Mucosa of rectum (tissue), 2 donors: ENCODE measurements around the gene DHRSX.
"Not testable (repeated sequence)": the region's sequence is repeated elsewhere in the genome, so short reads cannot be mapped to it uniquely, and the experiment has no call there.

Experiments used
- H3K27ac ChIP-seq, 2 donors: one replicate each; pipeline ENCODE4 v1.7.0; 2013; ENCODE audit warnings: inconsistent platforms in 2 of 2, low read depth in 2 of 2, low read length in 2 of 2
- H3K27me3 ChIP-seq, 2 donors: one replicate each; pipeline ENCODE4 v1.7.0; 2013; ENCODE audit warnings: low read length in 2 of 2; ENCODE audit not compliant: control insufficient read depth in 2 of 2, insufficient read depth in 2 of 2
- H3K36me3 ChIP-seq, 2 donors: one replicate each; pipeline ENCODE4 v1.7.0; 2013; ENCODE audit warnings: low read length in 2 of 2; ENCODE audit not compliant: control insufficient read depth in 2 of 2, insufficient read depth in 2 of 2
- H3K4me1 ChIP-seq, 2 donors: one replicate each; pipeline ENCODE4 v1.7.0; 2013; ENCODE audit warnings: low read length in 2 of 2, mild to moderate bottlenecking in 1 of 2; ENCODE audit not compliant: control insufficient read depth in 2 of 2, insufficient read depth in 2 of 2
- H3K4me3 ChIP-seq, 2 donors: one replicate each; pipeline ENCODE4 v1.7.0; 2013; ENCODE audit warnings: low read length in 2 of 2
- H3K9ac ChIP-seq, 2 donors: one replicate each; pipeline ENCODE4 v1.7.0; 2013; ENCODE audit warnings: low read length in 2 of 2, low read depth in 1 of 2, mild to moderate bottlenecking in 1 of 2
- H3K9me3 ChIP-seq, 2 donors: one replicate each; pipeline ENCODE4 v1.7.0; 2013; ENCODE audit warnings: low read length in 2 of 2; ENCODE audit not compliant: control insufficient read depth in 2 of 2
- donor health status: healthy.
- donor health status: Normal muscosa, but diverticular disease.

Gene DHRSX

DNA sequence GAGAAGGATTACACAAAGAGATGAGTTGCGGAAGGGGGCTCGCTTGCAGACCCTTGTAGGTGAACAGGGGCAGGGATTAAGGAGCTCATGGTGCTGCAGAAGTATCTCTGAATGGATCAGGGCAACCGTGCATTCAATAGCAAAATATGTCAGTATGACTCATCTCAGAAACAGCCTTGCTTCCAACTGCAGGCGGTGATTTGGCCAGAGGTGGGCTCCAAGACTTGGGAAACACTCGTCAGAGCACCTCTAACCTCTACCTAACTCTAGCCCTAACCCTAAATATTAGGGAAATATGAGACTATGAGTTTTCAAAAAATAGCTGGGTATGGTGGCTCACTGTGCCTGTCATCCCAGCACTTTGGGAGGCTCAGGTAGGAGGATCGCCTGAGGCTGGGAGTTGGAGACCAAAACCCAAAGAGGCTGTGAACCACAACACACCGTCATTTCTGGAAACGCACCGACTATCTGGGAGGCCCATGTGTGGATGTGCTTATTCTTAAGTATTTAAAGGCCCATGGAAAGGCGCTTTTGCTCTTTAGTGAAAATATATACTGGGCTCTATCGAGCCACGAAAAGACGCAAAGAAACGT lies 102.6 kb downstream of the DHRSX start:
- Histone ChIP-seq H3K4me3 (no peak overlapping the region), H3K36me3 (peaks cover 0 to 5% of the 10 kb centered on the region in 2 donors), H3K9me3 (no peaks in the 10 kb centered on the region), H3K9ac (no peak overlapping the region), H3K4me1 (no peaks in the 10 kb centered on the region), H3K27ac (no peak overlapping the region), H3K27me3 (no peaks in the 10 kb centered on the region)

DNA sequence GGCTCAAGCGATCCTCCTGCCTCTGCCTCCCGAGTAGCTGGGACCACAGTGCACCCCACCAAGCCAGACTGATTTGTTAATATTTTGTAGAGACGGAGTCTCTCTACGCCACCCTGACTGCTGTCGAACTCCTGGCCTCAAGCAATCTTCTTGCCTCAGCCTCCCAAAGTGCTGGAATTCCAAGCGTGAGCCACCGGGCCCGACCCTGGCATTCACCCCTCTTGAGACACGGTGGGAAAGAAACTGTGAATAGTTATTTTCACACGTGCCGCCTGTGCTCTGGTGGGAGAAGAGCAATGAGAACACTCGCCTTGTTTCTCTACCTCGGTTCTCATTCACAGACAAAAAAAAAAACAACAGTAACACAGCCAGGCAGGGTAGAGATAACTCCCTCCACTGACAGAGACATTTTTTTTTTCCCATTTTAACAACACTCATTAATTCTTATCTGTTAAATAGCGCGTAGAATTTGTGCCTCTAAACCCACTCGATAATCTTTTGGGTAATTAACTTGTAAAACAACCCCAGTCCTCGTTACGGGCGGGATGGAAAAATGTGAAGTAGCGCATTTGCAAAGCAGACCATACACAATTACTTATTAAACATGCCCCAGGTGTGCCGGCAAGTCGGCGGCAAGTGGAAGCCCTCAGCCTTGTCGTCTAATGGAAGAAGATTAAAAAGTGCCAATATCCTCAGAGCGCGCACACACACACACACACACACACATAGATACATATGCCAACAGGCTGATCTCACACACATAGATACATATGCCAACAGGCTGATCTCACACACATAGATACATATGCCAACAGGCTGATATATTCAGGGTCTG lies 103.3 kb downstream of the DHRSX start:
- no peaks in the 10 kb centered on the region for H3K9me3 ChIP-seq
- no peak overlapping the region for H3K9ac ChIP-seq
- peaks cover 0 to 4% of the 10 kb centered on the region in 2 donors for H3K36me3 ChIP-seq
- H3K4me1 ChIP-seq = no peaks in the 10 kb centered on the region
- H3K27me3 ChIP-seq = no peaks in the 10 kb centered on the region
- H3K4me3 ChIP-seq = no peak overlapping the region
- no peak overlapping the region for H3K27ac ChIP-seq

DNA sequence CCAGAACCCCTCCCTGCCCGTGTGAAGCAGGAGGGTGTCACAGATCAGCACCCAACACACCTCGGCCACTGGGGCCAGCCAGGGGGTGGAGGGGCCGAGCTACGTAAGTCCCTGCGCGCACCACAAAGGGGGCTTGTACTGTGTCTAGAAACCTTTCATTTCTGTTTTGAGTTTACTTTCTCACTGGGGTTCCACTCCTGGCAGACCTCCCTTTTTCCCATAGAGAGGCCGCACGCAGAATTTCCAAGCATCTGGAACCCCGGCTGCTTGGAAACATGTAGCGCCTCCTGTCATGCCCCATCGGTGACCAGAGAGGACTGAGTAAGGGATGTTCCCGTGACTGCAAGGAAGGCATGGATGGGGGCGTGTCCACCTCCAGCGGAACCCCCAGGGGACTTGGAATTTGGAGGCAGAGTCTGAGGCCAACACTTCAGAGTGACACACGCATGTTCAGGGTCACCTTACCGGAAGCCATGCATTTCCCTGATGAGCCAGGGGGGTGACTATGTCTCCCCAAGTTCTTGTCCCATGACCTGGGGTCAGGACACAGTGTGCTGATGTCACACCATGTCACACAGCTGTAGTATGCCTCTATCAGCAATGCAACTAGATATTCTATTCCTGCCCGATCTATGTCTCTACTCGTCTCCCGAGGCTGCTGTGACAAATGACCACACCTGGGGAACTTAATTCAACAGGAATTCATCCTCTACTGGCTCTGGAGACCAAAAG lies 105.3 kb downstream of the DHRSX start:
- H3K36me3 ChIP-seq = peaks cover 12 to 15% of the 10 kb centered on the region in 2 donors
- H3K27ac ChIP-seq = no peak overlapping the region
- no peak overlapping the region for H3K4me3 ChIP-seq
- no peaks in the 10 kb centered on the region for H3K27me3 ChIP-seq
- no peaks in the 10 kb centered on the region for H3K4me1 ChIP-seq
- H3K9ac ChIP-seq = no peak overlapping the region
- peaks cover 0 to 5% of the 10 kb centered on the region in 2 donors for H3K9me3 ChIP-seq

DNA sequence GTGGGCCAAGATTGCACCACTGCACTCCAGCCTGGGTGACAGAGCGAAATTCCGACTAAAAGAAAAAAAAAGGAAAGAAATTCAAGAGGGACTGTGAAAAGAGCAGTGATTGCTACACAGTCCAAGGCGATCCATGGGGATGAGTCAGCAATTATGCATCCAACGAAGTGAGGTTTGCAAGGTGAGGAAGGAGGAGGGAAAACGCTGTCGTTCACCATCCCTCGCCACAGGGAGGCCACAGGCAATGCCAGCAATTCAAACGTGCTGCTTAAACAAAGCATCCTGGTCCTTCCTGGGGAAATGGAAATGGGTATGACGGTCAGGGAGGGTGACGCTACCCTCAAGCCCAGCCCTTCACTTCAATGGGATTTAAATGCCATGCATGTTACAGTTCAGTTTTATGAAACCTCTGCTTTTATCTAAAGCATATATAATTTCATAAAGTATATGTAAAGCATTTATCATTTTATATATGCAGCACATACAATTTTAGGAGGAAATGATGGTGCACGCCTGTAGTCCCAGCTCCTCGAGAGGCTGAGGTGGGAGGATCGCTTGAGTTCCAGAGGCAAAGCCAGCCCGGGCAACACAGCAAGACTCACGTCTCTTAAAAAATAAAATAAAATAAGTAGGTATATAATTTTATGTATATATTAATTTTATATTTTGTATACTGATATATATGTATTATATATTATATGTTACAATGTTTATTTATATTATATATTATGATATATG lies 108.7 kb downstream of the DHRSX start:
- Histone ChIP-seq H3K27ac (no peak overlapping the region), H3K9ac (no peak overlapping the region), H3K36me3 (peaks cover 12 to 18% of the 10 kb centered on the region in 2 donors), H3K9me3 (peaks cover 0 to 5% of the 10 kb centered on the region in 2 donors), H3K4me1 (no peaks in the 10 kb centered on the region), H3K4me3 (no peak overlapping the region), H3K27me3 (no peaks in the 10 kb centered on the region)

DNA sequence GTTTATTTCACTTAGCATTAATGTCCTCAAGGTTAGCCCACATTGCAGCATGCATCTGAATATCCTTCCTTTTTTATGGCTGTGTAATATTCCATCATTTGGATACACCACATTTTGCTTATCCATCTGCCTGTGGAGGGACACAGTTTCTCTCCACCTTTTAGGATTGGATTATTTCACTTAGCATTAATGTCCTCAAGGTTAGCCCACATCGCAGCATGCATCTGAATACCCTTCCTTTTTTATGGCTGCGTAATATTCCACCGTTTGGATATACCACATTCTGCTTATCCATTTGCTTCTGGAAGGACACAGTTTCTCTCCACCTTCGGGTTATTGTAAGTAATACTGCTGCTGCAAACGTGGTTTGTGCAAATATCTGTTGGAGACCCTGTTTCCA lies 110.0 kb downstream of the DHRSX start:
- Histone ChIP-seq H3K36me3 (peaks cover 12 to 20% of the 10 kb centered on the region in 2 donors), H3K9me3 (peaks cover 0 to 5% of the 10 kb centered on the region in 2 donors), H3K9ac (no peak overlapping the region), H3K27ac (no peak overlapping the region), H3K27me3 (no peaks in the 10 kb centered on the region), H3K4me1 (no peaks in the 10 kb centered on the region), H3K4me3 (no peak overlapping the region)

DNA sequence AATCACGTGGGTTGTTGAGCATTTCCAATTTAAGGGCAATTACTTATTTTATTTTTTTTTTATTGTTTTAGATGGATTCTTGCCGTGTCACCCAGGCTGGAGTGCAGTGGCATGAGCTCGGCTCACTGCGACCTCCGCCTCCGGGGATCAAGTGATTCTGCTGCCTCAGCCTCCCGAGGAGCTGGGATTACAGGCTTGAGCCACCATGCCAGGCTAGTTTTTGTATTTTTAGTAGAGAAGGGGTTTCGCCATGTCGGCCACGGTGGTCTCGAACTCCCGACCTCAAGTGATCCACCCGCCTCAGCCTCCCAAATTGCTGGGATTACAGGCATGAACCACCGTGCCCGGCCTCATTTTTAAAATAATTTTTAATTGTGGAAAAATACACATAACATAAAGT lies 111.0 kb downstream of the DHRSX start:
- not testable (repeated sequence) for H3K27me3 ChIP-seq, H3K9me3 ChIP-seq, H3K4me1 ChIP-seq, H3K9ac ChIP-seq, H3K27ac ChIP-seq, H3K4me3 ChIP-seq
- H3K36me3 ChIP-seq = peaks cover 12 to 24% of the 10 kb centered on the region in 2 donors

DNA sequence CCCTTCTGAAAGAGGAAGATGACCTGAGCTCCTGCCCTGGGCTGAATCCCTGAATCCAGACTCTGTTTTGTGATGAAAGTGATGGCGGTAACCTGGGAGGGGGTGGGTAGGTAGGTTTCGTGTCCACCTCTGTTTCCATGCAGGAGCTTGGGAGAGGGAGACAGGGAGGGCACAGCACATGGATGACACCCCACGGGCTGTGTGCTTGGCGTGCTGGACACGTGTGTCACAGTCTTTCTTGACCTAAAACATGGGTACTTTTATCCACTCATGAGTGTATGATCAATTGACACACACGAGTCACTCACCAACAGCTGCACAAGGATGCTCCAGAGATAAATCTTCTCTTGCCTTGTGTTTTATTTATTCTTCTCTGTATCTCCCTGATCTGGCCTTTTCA lies 111.5 kb downstream of the DHRSX start:
- Histone ChIP-seq H3K27me3 (no peaks in the 10 kb centered on the region), H3K4me1 (no peaks in the 10 kb centered on the region), H3K4me3 (no peak overlapping the region), H3K9me3 (peaks cover 0 to 5% of the 10 kb centered on the region in 2 donors), H3K27ac (no peak overlapping the region), H3K36me3 (peaks cover 12 to 24% of the 10 kb centered on the region in 2 donors), H3K9ac (no peak overlapping the region)

DNA sequence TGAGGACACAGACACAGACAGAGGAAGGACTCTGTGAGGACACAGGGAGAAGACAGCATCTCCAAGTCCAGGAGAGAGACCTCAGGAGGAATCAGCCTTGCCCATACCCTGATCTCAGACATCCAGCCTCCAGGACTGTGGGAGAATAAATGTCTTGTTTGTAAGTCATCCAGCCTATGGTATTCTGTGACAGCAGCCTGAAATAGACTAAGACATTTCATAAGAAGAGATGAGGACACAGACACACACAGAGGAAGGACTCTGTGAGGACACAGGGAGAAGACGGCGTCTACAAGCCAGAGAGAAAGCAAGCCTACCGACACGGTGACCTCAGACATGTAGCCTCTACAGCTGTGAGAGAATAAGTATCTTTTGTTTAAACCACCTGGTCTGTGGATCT lies 112.1 kb downstream of the DHRSX start:
- H3K27ac ChIP-seq = no peak overlapping the region
- H3K9me3 ChIP-seq = peaks cover 0 to 5% of the 10 kb centered on the region in 2 donors
- H3K9ac ChIP-seq = no peak overlapping the region
- peaks cover 3% of the 10 kb centered on the region in 2 donors for H3K4me1 ChIP-seq
- no peaks in the 10 kb centered on the region for H3K27me3 ChIP-seq
- H3K4me3 ChIP-seq = no peak overlapping the region
- peaks cover 12 to 27% of the 10 kb centered on the region in 2 donors for H3K36me3 ChIP-seq

DNA sequence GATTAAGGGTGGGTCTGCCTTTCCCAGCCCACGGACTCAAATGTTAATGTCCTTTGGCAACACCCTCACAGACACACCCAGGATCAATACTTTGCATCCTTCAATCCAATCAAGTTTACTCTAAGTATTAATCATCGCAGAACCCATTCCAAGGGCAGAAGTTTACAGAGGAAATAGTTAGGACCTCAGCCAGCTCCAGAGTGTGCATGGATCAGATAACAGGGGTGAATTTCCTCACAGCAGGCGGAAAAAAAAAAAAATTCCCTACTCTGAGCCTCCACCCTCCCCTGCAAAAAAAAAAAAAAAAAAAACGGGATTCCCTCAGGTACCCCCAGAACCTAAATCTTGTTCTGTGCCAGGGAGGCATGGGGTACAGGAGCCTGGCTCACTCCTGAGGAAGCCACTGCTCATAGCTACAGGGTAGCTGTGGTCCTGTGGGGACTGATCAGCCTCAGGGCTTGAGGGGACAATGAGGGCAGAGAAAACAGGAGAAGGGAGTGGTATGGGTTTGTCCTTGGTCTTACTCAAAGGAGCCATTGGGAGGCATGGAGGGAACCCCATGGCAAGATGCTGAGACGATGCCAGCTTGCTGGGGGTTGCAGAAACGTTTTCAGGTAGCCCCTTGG lies 113.0 kb downstream of the DHRSX start:
- no peak overlapping the region for H3K27ac ChIP-seq
- H3K4me1 ChIP-seq = peaks cover 3% of the 10 kb centered on the region in 2 donors
- peaks cover 0 to 5% of the 10 kb centered on the region in 2 donors for H3K9me3 ChIP-seq
- no peak overlapping the region for H3K4me3 ChIP-seq
- peaks cover 12 to 27% of the 10 kb centered on the region in 2 donors for H3K36me3 ChIP-seq
- H3K9ac ChIP-seq = no peak overlapping the region
- no peaks in the 10 kb centered on the region for H3K27me3 ChIP-seq
